T-helper 2 cell (primary cell): ENCODE results near the gene GAB1.

Source experiments
- DNase-seq, 5 experiments: peaks; one replicate each; pipeline versions ENCODE4 v3.0.0 to v3.0.0-alpha.2; 2012 to 2022

The GAB1 gene

GRCh38 chr4:143511906-143512305 lies 175.2 kb downstream of the GAB1 start:
- no peak for DNase-seq

- DNase-seq = peak in 1 of 5 experiments; percentile 82
Observed at GRCh38 chr4:143512978-143513313, 176.3 kb downstream of the GAB1 start.

- DNase-seq = peak; percentile 84 to 99 (median 94)
Observed at GRCh38 chr4:143513314-143514168, 176.9 kb downstream of the GAB1 start, which contains the start of gene SMARCA5. Gene SMARCA5, plus strand, starts transcription at chr4:143513702. Its CDS starts 223 bp downstream, at chr4:143513925.

GRCh38 chr4:143514169-143514495 lies 177.5 kb downstream of the GAB1 start:
- DNase-seq = no peak

- DNase-seq = peak in 2 of 5 experiments; percentile 9 to 21
Observed at GRCh38 chr4:143514497-143514896, 177.8 kb downstream of the GAB1 start.

GRCh38 chr4:143514901-143515300 lies 178.2 kb downstream of the GAB1 start:
- peak in 1 of 5 experiments; percentile 2 for DNase-seq

GRCh38 chr4:143515905-143516304 lies 179.2 kb downstream of the GAB1 start:
- DNase-seq = no peak

GRCh38 chr4:143517764-143518163 lies 181.1 kb downstream of the GAB1 start:
- no peak for DNase-seq
